Lung (tissue), 12 donors: Measurements from ENCODE around the gene HMCN2. TPM values are rescaled to one million over a fixed set of nuclear protein-coding genes. Genes with fewer than 3 reads are reported as not detected.

Experiments
- ATAC-seq: fragments of 200-7000 bp; cut with Tn5 transposase; one replicate; pipeline ENCODE4 v1.9.1; 2020; ENCODE audit warnings: moderate number of reproducible peaks; ENCODE audit not compliant: insufficient read depth, low FRiP score
- DNase-seq, 3 donors: peaks; one replicate each; pipeline ENCODE4 v3.0.0-alpha.2; 2013 to 2017
- H3K27ac ChIP-seq, 2 donors: one replicate each; pipeline ENCODE4 v1.5.1; 2013; ENCODE audit warnings: mild to moderate bottlenecking in 2 of 2, moderate library complexity in 2 of 2, control low read depth in 1 of 2, inconsistent platforms in 1 of 2, low read depth in 1 of 2, low read length in 1 of 2
- H3K27me3 ChIP-seq, 3 donors: one replicate each; pipeline ENCODE4 v1.5.1; 2013; ENCODE audit warnings: low read length in 2 of 3; ENCODE audit not compliant: control insufficient read depth in 3 of 3, insufficient read depth in 3 of 3
- H3K36me3 ChIP-seq, 4 donors: one replicate each; pipeline ENCODE4 v1.5.1; 2013; ENCODE audit warnings: low read length in 4 of 4, mild to moderate bottlenecking in 1 of 4, moderate library complexity in 1 of 4; ENCODE audit not compliant: control insufficient read depth in 4 of 4, insufficient read depth in 4 of 4
- H3K4me1 ChIP-seq, 5 donors: one replicate each; pipeline ENCODE4 v1.5.1; 2013; ENCODE audit warnings: low read length in 5 of 5, mild to moderate bottlenecking in 2 of 5, moderate library complexity in 1 of 5; ENCODE audit not compliant: control insufficient read depth in 5 of 5, insufficient read depth in 5 of 5
- H3K4me3 ChIP-seq: one replicate; pipeline ENCODE4 v1.5.1; 2013; ENCODE audit warnings: mild to moderate bottlenecking, control low read depth, moderate library complexity
- H3K9ac ChIP-seq, 2 donors: one replicate each; pipeline ENCODE4 v1.5.1; 2013; ENCODE audit warnings: low read length in 2 of 2, control low read depth in 1 of 2; ENCODE audit not compliant: insufficient read depth in 1 of 2
- H3K9me3 ChIP-seq, 4 donors: one replicate each; pipeline ENCODE4 v1.5.1; 2013; ENCODE audit warnings: low read length in 3 of 4, mild to moderate bottlenecking in 1 of 4, moderate library complexity in 1 of 4; ENCODE audit not compliant: control insufficient read depth in 4 of 4, insufficient read depth in 3 of 4
- WGBS, 2 donors: extraction: QIAGEN DNeasy Blood & Tissue Kit; methylation state at CpG; one replicate each; pipeline ENCODE4 v1.1.7; 2013; 5-methylcytosine and 5-hydroxymethylcytosine counted together
- polyA plus RNA-seq, 2 donors: library from polyadenylated mRNA; stranded (reverse); fragments of 200-250 nt; gene quantifications; one replicate each; pipeline ENCODE4 v1.2.1, GENCODE V29; 2013
- total RNA-seq, 2 donors: library from RNA; depleted of rRNA in 1 of 2; stranded (reverse); fragments of >200 nt in 1 of 2; gene quantifications; one replicate each; pipeline ENCODE4 v1.2.1, GENCODE V29; 2014 to 2021
- TF ChIP-seq, protein P1 (sequence below): IDR thresholded peaks from 2 replicates; pipeline ENCODE4 v1.5.1; 2012; ENCODE audit warnings: mild to moderate bottlenecking; ENCODE audit errors: control extremely low read depth, extremely low read depth
- donor health status: control.
- donor health status: control.
- donor health status: Bipolar disorder and iron deficiency.
- donor health status: healthy.
- donor health status: DM: yes; HTN: yes; CAD: no.

Gene HMCN2
- total and polyA plus RNA-seq, 4 donors, result 2.1 to 5.2 (median 3.7) TPM

DNA sequence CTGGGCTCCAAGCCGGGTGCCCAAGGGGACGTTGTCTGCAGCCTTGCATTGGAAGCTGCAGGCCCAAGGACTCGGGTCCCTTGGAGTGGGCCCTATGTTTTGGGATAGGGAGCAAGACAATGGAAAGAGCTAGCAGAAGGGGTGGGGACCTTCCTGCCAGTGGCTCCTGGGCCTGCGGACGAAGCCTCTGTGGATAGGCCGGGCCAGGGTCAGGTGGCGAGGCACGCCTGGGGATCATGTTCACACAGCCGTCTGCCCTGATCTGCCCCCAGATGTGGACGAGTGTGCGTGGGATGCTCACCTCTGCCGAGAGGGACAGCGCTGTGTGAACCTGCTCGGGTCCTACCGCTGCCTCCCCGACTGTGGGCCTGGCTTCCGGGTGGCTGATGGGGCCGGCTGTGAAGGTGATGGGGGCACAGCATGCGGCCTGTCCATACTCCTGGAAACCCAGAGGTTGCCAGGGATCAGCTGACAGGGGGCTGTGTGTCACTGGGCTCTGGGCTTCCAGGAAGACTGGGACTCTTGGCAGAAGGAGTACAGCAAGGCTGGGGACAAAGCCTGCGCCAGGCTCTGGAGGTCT, 162.6 kb downstream of the HMCN2 start:
- ATAC-seq (no peak), DNase-seq (no peak)
- peaks cover 0 to 13% (median 7%) of the 10 kb centered on the region in 3 donors for H3K27me3 ChIP-seq
- TF ChIP-seq, protein P1, sequence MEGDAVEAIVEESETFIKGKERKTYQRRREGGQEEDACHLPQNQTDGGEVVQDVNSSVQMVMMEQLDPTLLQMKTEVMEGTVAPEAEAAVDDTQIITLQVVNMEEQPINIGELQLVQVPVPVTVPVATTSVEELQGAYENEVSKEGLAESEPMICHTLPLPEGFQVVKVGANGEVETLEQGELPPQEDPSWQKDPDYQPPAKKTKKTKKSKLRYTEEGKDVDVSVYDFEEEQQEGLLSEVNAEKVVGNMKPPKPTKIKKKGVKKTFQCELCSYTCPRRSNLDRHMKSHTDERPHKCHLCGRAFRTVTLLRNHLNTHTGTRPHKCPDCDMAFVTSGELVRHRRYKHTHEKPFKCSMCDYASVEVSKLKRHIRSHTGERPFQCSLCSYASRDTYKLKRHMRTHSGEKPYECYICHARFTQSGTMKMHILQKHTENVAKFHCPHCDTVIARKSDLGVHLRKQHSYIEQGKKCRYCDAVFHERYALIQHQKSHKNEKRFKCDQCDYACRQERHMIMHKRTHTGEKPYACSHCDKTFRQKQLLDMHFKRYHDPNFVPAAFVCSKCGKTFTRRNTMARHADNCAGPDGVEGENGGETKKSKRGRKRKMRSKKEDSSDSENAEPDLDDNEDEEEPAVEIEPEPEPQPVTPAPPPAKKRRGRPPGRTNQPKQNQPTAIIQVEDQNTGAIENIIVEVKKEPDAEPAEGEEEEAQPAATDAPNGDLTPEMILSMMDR, result no peak
- no peaks in the 10 kb centered on the region for H3K36me3 ChIP-seq
- no peak overlapping the region for H3K9ac ChIP-seq
- 90 to 95% methylated on average over 20 of the region's 20 CpGs for WGBS, 2 donors
- no peak overlapping the region for H3K4me3 ChIP-seq
- no peak overlapping the region for H3K27ac ChIP-seq
- H3K9me3 ChIP-seq, result peaks cover 0 to 9% (median 0%) of the 10 kb centered on the region in 4 donors
- peaks cover 0 to 10% (median 0%) of the 10 kb centered on the region in 5 donors for H3K4me1 ChIP-seq

DNA sequence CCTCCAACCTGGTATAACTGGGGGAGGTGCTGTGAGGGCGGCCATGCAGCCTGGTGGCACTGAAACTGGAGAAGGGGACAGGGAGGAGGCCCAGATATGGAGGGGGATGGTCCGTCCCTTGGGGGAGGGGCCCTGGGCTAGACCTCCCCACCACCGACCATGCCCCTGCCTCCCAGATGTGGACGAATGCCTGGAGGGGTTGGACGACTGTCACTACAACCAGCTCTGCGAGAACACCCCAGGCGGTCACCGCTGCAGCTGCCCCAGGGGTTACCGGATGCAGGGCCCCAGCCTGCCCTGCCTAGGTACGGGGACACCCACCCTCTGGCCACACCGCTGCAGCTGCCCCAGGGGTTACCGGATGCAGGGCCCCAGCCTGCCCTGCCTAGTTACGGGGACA, 163.8 kb downstream of the HMCN2 start:
- Histone ChIP-seq H3K27ac (no peak overlapping the region), H3K9ac (no peak overlapping the region), H3K36me3 (no peaks in the 10 kb centered on the region), H3K4me3 (no peak overlapping the region), H3K27me3 (peaks cover 3 to 23% (median 13%) of the 10 kb centered on the region in 3 donors), H3K9me3 (peaks cover 0 to 9% (median 0%) of the 10 kb centered on the region in 4 donors), H3K4me1 (peaks cover 0 to 10% (median 0%) of the 10 kb centered on the region in 5 donors)
- 90 to 94% methylated on average over 11 to 13 of the region's 13 CpGs for WGBS, 2 donors
- TF ChIP-seq, protein P1, result no peak
- ATAC-seq, result no peak
- no peak for DNase-seq

DNA sequence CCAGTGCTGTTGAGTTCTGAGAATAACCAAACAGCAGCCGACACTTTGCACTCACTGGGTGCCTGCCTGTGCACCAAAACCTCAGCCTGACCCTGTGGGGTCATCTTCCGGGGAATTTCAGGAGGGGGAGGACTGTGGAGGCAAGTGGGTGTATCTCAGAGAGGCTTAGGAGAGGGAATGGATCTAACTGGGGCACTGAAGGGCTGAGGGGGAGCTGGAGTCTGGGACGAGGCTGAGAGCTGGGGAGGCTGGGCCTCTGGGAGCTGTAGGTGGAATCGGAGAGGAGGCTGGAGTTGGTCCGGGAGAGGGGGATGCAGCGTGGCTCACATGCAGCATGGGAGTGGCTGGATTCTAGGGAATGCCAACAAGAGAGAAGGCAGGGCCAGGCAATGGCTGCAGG, 164.3 kb downstream of the HMCN2 start:
- H3K27ac ChIP-seq, result no peak overlapping the region
- H3K36me3 ChIP-seq, result no peaks in the 10 kb centered on the region
- no peak for ATAC-seq
- peaks cover 0 to 9% (median 0%) of the 10 kb centered on the region in 4 donors for H3K9me3 ChIP-seq
- 90 to 99% methylated on average over 6 of the region's 6 CpGs for WGBS, 2 donors
- no peak for DNase-seq
- TF ChIP-seq, protein P1, result no peak
- no peak overlapping the region for H3K9ac ChIP-seq
- H3K27me3 ChIP-seq, result peaks cover 3 to 26% (median 13%) of the 10 kb centered on the region in 3 donors
- H3K4me3 ChIP-seq, result no peak overlapping the region
- peaks cover 0 to 10% (median 0%) of the 10 kb centered on the region in 5 donors for H3K4me1 ChIP-seq

DNA sequence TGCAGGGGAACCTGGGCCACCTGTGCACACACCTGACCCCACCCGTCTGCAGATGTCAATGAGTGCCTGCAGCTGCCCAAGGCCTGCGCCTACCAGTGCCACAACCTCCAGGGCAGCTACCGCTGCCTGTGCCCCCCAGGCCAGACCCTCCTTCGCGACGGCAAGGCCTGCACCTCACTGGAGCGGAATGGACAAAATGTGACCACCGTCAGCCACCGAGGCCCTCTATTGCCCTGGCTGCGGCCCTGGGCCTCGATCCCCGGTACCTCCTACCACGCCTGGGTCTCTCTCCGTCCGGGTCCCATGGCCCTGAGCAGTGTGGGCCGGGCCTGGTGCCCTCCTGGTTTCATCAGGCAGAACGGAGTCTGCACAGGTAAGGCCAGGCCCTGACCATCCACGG, 164.7 kb downstream of the HMCN2 start:
- Histone ChIP-seq H3K9me3 (peaks cover 0 to 9% (median 0%) of the 10 kb centered on the region in 4 donors), H3K9ac (no peak overlapping the region), H3K4me1 (peaks cover 0 to 10% (median 0%) of the 10 kb centered on the region in 5 donors), H3K36me3 (no peaks in the 10 kb centered on the region), H3K27me3 (peaks cover 3 to 26% (median 13%) of the 10 kb centered on the region in 3 donors), H3K4me3 (no peak overlapping the region), H3K27ac (no peak overlapping the region)
- 96 to 98% methylated on average over 18 of the region's 18 CpGs for WGBS, 2 donors
- TF ChIP-seq, protein P1, result no peak
- DNase-seq (no peak), ATAC-seq (no peak)
